ENCODE data around the gene IL1RAP. TPM values are rescaled to one million over a fixed set of nuclear protein-coding genes. Genes with fewer than 3 reads are reported as not detected.
A peak's percentile ranks its signal among the peaks of the same experiment; 100 is the strongest.
"Not testable (repeated sequence)": the region's sequence is repeated elsewhere in the genome, so short reads cannot be mapped to it uniquely, and the experiment has no call there.

Gene IL1RAP
- 10 to 100 TPM; 30.7 to 44.5 (median 32.1) TPM for total RNA-seq

- Histone ChIP-seq H3K27me3 (no peaks in the 10 kb centered on the region), H3K9me3 (no peaks in the 10 kb centered on the region), H3K4me3 (peak within 1 kb of the TSS; percentile 74 to 91 (median 84)), H3K4me1 (peaks cover 0 to 43% (median 17%) of the 10 kb centered on the region in 3 donors), H3K36me3 (peaks cover 0 to 2% (median 0%) of the 10 kb centered on the region in 3 donors), H3K27ac (peak within 1 kb of the TSS; percentile 89 to 94 (median 92))
- intact Hi-C loops (cut with DNase I) = no loop called here
- DNase-seq = peak; percentile 70
- TF ChIP-seq, protein P1, sequence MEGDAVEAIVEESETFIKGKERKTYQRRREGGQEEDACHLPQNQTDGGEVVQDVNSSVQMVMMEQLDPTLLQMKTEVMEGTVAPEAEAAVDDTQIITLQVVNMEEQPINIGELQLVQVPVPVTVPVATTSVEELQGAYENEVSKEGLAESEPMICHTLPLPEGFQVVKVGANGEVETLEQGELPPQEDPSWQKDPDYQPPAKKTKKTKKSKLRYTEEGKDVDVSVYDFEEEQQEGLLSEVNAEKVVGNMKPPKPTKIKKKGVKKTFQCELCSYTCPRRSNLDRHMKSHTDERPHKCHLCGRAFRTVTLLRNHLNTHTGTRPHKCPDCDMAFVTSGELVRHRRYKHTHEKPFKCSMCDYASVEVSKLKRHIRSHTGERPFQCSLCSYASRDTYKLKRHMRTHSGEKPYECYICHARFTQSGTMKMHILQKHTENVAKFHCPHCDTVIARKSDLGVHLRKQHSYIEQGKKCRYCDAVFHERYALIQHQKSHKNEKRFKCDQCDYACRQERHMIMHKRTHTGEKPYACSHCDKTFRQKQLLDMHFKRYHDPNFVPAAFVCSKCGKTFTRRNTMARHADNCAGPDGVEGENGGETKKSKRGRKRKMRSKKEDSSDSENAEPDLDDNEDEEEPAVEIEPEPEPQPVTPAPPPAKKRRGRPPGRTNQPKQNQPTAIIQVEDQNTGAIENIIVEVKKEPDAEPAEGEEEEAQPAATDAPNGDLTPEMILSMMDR (IDR thresholded peaks at IDR 0.05) = peak; percentile 58 to 98 (median 90)
- TF ChIP-seq POLR2A (IDR thresholded peaks at IDR 0.05) = peak in 3 of 4 donors; percentile 37 to 89 (median 66)
- WGBS, 2 donors = 0% methylated on average over 2 to 18 of the region's 76 CpGs
Measured at GRCh38 chr3:190513409-190514370, at the start of gene IL1RAP. TSS of gene IL1RAP (plus strand) at chr3:190514085. CDS start at chr3:190564290, 50,205 bp downstream.

DNA sequence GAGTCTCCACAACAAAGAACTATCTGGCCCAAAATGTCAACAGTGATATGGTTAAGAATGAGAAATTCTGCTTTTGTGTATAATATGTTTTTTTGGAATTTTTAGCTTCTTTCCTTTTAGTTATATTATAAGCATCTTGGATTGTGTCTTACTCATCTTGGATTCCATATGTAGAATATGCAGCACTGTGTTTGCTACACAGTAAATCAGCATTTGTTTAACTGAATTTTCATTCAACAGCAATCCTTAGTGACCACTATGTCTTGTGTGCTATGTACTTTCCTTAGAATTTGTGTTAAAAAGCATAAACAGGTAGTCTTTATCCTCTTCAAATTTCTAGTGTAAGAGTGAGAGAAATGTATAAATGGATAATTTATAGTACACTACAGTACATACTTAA lies 46.0 kb upstream of the IL1RAP start:
- DNase-seq = no peak
- no peaks in the 10 kb centered on the region for H3K9me3 ChIP-seq
- no peak overlapping the region for H3K4me3 ChIP-seq
- no peak for TF ChIP-seq POLR2A (IDR thresholded peaks at IDR 0.05)
- TF ChIP-seq, protein P1 (IDR thresholded peaks at IDR 0.05) = no peak
- intact Hi-C loops (cut with DNase I) = no loop called here
- no peaks in the 10 kb centered on the region for H3K36me3 ChIP-seq
- H3K27ac ChIP-seq = no peak overlapping the region
- no peaks in the 10 kb centered on the region for H3K27me3 ChIP-seq
- H3K4me1 ChIP-seq = no peaks in the 10 kb centered on the region

- intact Hi-C loops (cut with DNase I) = not testable (repeated sequence)
Measured at GRCh38 chr3:190473261-190473660, 40.6 kb upstream of the IL1RAP start.

DNA sequence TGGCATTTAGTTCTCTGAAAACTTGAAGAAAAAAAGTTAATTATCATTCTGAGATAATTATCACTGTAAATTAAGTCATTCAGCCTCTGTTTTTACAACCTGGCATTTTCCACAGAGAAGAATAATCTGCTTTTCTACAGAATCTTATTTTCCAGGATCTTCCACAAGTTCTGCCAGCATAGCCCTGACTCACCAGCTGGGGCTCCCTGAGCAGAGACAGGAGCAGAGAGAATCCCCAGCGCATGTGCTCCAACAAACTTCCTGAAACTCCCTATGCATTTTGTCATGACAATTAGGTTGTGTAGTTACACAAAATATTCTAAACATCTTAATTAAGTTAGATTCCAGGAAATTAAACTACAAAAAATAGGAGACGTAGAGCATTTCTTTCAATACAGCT lies 32.1 kb upstream of the IL1RAP start:
- intact Hi-C loops (cut with DNase I) = no loop called here
- Histone ChIP-seq H3K4me3 (no peak overlapping the region), H3K27ac (no peak overlapping the region), H3K9me3 (no peaks in the 10 kb centered on the region), H3K36me3 (no peaks in the 10 kb centered on the region), H3K4me1 (peaks cover 0 to 5% (median 0%) of the 10 kb centered on the region in 3 donors), H3K27me3 (no peaks in the 10 kb centered on the region)
- WGBS, 2 donors = 87 to 89% methylated on average over 2 of the region's 2 CpGs
- DNase-seq = no peak
- TF ChIP-seq, protein P1 (IDR thresholded peaks at IDR 0.05) = no peak
- TF ChIP-seq POLR2A (IDR thresholded peaks at IDR 0.05) = no peak

More at GRCh38 chr3:190473261-190473660, 40.6 kb upstream of the IL1RAP start:
- DNase-seq, H3K27ac ChIP-seq, H3K9me3 ChIP-seq, H3K4me3 ChIP-seq, H3K36me3 ChIP-seq, H3K4me1 ChIP-seq, H3K27me3 ChIP-seq: not testable (repeated sequence)
- no CpG with 5 or more reads among the region's 25 CpGs for WGBS, 2 donors

- TF ChIP-seq POLR2A (IDR thresholded peaks at IDR 0.05) = no peak
- TF ChIP-seq, protein P1 (IDR thresholded peaks at IDR 0.05) = no peak
- H3K4me3 ChIP-seq = no peak overlapping the region
- 17 to 19% methylated on average over 6 of the region's 6 CpGs for WGBS, 2 donors
Measured at GRCh38 chr3:190485830-190486532, 27.9 kb upstream of the IL1RAP start.

More at GRCh38 chr3:190485830-190486532, 27.9 kb upstream of the IL1RAP start:
- H3K27me3 ChIP-seq = peaks cover 0 to 9% (median 0%) of the 10 kb centered on the region in 4 donors
- H3K4me1 ChIP-seq = peaks cover 0 to 5% (median 0%) of the 10 kb centered on the region in 3 donors
- intact Hi-C loops (cut with DNase I) = no loop called here
- H3K27ac ChIP-seq = no peak overlapping the region
- H3K36me3 ChIP-seq = no peaks in the 10 kb centered on the region
- no peaks in the 10 kb centered on the region for H3K9me3 ChIP-seq
- DNase-seq = no peak
